Muscle of leg (tissue), 11 donors: Measurements from ENCODE around the gene CRB2. TPM values are rescaled to one million over a fixed set of nuclear protein-coding genes. Genes with fewer than 3 reads are reported as not detected.

ENCODE experiments used
- DNase-seq: peaks from one replicate; pipeline ENCODE4 v3.0.0; 2013
- H3K27ac ChIP-seq: one replicate; pipeline ENCODE4 v1.5.1; 2013; ENCODE audit warnings: mild to moderate bottlenecking, low read length, control low read depth
- H3K27me3 ChIP-seq: one replicate; pipeline ENCODE4 v1.6.1; 2013; ENCODE audit warnings: low read length; ENCODE audit not compliant: control insufficient read depth, insufficient read depth
- H3K36me3 ChIP-seq: one replicate; pipeline ENCODE4 v1.6.1; 2013; ENCODE audit warnings: low read length; ENCODE audit not compliant: control insufficient read depth, insufficient read depth
- H3K4me1 ChIP-seq: one replicate; pipeline ENCODE4 v1.6.1; 2013; ENCODE audit warnings: low read length; ENCODE audit not compliant: control insufficient read depth, insufficient read depth
- H3K4me3 ChIP-seq: one replicate; pipeline ENCODE4 v1.5.1; 2013; ENCODE audit warnings: low read length, control low read depth
- H3K9me3 ChIP-seq: replicated peaks from 2 replicates; pipeline ENCODE4 v1.6.1; 2013; ENCODE audit warnings: low read depth, low read length; ENCODE audit not compliant: control insufficient read depth
- WGBS: methylation state at CpG from one replicate; pipeline ENCODE4 v1.1.5; 2013; ENCODE audit warnings: missing lambda C conversion rate; ENCODE audit not compliant: insufficient coverage; 5-methylcytosine and 5-hydroxymethylcytosine counted together
- polyA plus RNA-seq, 8 donors: library from polyadenylated mRNA; unstranded; fragments of 120-200 nt; gene quantifications; one replicate each; pipeline versions ENCODE4 v1.2.1 to v1.2.3, GENCODE V29; 2013; ENCODE audit warnings: inconsistent platforms in 1 of 8, low replicate concordance in 1 of 8; ENCODE audit not compliant: insufficient read length in 8 of 8, insufficient read depth in 1 of 8
- total RNA-seq: library from RNA; stranded (reverse); fragments of 120-200 nt; gene quantifications from one replicate; pipeline ENCODE4 v1.2.4, GENCODE V29; 2013

The CRB2 gene
- total and polyA plus RNA-seq, 9 donors: 0.04 to 0.22 (median 0.15) TPM

GRCh38 chr9:123356851-123357742 is 1.1 kb downstream of the CRB2 start:
- no peak overlapping the region for H3K4me3 ChIP-seq
- H3K36me3 ChIP-seq: no peaks in the 10 kb centered on the region
- H3K27ac ChIP-seq: no peak overlapping the region
- peaks cover 16% of the 10 kb centered on the region for H3K4me1 ChIP-seq
- no peaks in the 10 kb centered on the region for H3K9me3 ChIP-seq
- 46% methylated on average over 10 of the region's 19 CpGs for WGBS
- DNase-seq: no peak
- peaks cover 35% of the 10 kb centered on the region for H3K27me3 ChIP-seq

- DNase-seq: no peak
These were observed 1.7 kb downstream of the CRB2 start for GRCh38 chr9:123357743-123358059.

GRCh38 chr9:123358181-123358905 is 2.3 kb downstream of the CRB2 start:
- Histone ChIP-seq H3K27ac (no peak overlapping the region), H3K4me3 (no peak overlapping the region), H3K4me1 (peaks cover 16% of the 10 kb centered on the region), H3K9me3 (no peaks in the 10 kb centered on the region), H3K36me3 (no peaks in the 10 kb centered on the region), H3K27me3 (peaks cover 24% of the 10 kb centered on the region)
- no peak for DNase-seq
- WGBS: 57% methylated on average over 3 of the region's 10 CpGs

More at GRCh38 chr9:123357743-123358059, 1.7 kb downstream of the CRB2 start:
- H3K36me3 ChIP-seq: no peaks in the 10 kb centered on the region
- no peaks in the 10 kb centered on the region for H3K9me3 ChIP-seq
- peaks cover 29% of the 10 kb centered on the region for H3K27me3 ChIP-seq
- 100% methylated on average over 1 of the region's 2 CpGs for WGBS
- H3K4me1 ChIP-seq: peaks cover 16% of the 10 kb centered on the region
- H3K27ac ChIP-seq: no peak overlapping the region
- no peak overlapping the region for H3K4me3 ChIP-seq

- Histone ChIP-seq H3K36me3 (no peaks in the 10 kb centered on the region), H3K4me3 (no peak overlapping the region), H3K27me3 (peaks cover 17% of the 10 kb centered on the region), H3K4me1 (peaks cover 13% of the 10 kb centered on the region), H3K9me3 (no peaks in the 10 kb centered on the region), H3K27ac (no peak overlapping the region)
- DNase-seq: no peak
- WGBS: no CpG with 5 or more reads among the region's 2 CpGs
These were observed 3.1 kb downstream of the CRB2 start for GRCh38 chr9:123359106-123359505.

GRCh38 chr9:123359546-123359945 is 3.5 kb downstream of the CRB2 start:
- H3K9me3 ChIP-seq: no peaks in the 10 kb centered on the region
- H3K4me1 ChIP-seq: peaks cover 10% of the 10 kb centered on the region
- 67% methylated on average over 3 of the region's 3 CpGs for WGBS
- DNase-seq: no peak
- H3K36me3 ChIP-seq: no peaks in the 10 kb centered on the region
- H3K4me3 ChIP-seq: no peak overlapping the region
- H3K27me3 ChIP-seq: peaks cover 17% of the 10 kb centered on the region
- no peak overlapping the region for H3K27ac ChIP-seq

- WGBS: 15% methylated on average over 15 of the region's 22 CpGs
- Histone ChIP-seq H3K4me1 (peaks cover 10% of the 10 kb centered on the region), H3K36me3 (no peaks in the 10 kb centered on the region), H3K27ac (no peak overlapping the region), H3K4me3 (no peak overlapping the region), H3K9me3 (no peaks in the 10 kb centered on the region), H3K27me3 (peaks cover 12% of the 10 kb centered on the region)
- DNase-seq: no peak
These were observed 4.4 kb downstream of the CRB2 start for GRCh38 chr9:123360161-123361085.

- H3K9me3 ChIP-seq: no peaks in the 10 kb centered on the region
- 52% methylated on average over 4 of the region's 10 CpGs for WGBS
- H3K4me1 ChIP-seq: peaks cover 8% of the 10 kb centered on the region
- peaks cover 10% of the 10 kb centered on the region for H3K27me3 ChIP-seq
- no peak for DNase-seq
- H3K27ac ChIP-seq: no peak overlapping the region
- H3K4me3 ChIP-seq: no peak overlapping the region
- no peaks in the 10 kb centered on the region for H3K36me3 ChIP-seq
These were observed 5.2 kb downstream of the CRB2 start for GRCh38 chr9:123361086-123361730.

GRCh38 chr9:123361731-123362510 is 5.9 kb downstream of the CRB2 start:
- peaks cover 5% of the 10 kb centered on the region for H3K27me3 ChIP-seq
- 39% methylated on average over 8 of the region's 11 CpGs for WGBS
- DNase-seq: no peak

GRCh38 chr9:123362856-123363255 is 6.9 kb downstream of the CRB2 start:
- Histone ChIP-seq H3K4me3 (no peak overlapping the region), H3K9me3 (no peaks in the 10 kb centered on the region), H3K36me3 (no peaks in the 10 kb centered on the region), H3K4me1 (peaks cover under 1% of the 10 kb centered on the region), H3K27me3 (peaks cover 4% of the 10 kb centered on the region), H3K27ac (no peak overlapping the region)
- WGBS: 88% methylated on average over 23 of the region's 23 CpGs
- no peak for DNase-seq

More at GRCh38 chr9:123361731-123362510, 5.9 kb downstream of the CRB2 start:
- peaks cover 2% of the 10 kb centered on the region for H3K4me1 ChIP-seq
- no peaks in the 10 kb centered on the region for H3K9me3 ChIP-seq
- H3K36me3 ChIP-seq: no peaks in the 10 kb centered on the region
- H3K4me3 ChIP-seq: no peak overlapping the region
- no peak overlapping the region for H3K27ac ChIP-seq
